ENCODE data around the gene CCSER1. TPM values are rescaled to one million over a fixed set of nuclear protein-coding genes. Genes with fewer than 3 reads are reported as not detected.
"Not testable (repeated sequence)": the region's sequence is repeated elsewhere in the genome, so short reads cannot be mapped to it uniquely, and the experiment has no call there.

Gene CCSER1
- total RNA-seq, 8 experiments from 2014 or later = 6.9 to 59.5 (median 25.8) TPM

GRCh38 chr4:90641861-90642599, 514.8 kb downstream of the CCSER1 start:
- no peaks in the 10 kb centered on the region for H3K4me1 ChIP-seq (replicated peaks in 1 of 2)
- in situ Hi-C loops (cut with MboI; ENCODE audit: low pct_unique_long_range_greater_than_20kb in 2 of 9, low sequenced_read_pairs in 9 of 9, unreplicated experiment in 9 of 9) = no loop called here
- no peak for ATAC-seq (replicated peaks in 6 of 8)
- H3K4me3 ChIP-seq = no peak overlapping the region
- H3K27ac ChIP-seq = no peak overlapping the region
- 7 to 91% (median 75%) methylated on average over 1 to 7 of the region's 7 CpGs for WGBS, 10 experiments

GRCh38 chr4:90643156-90643555, 516.0 kb downstream of the CCSER1 start:
- no peak for ATAC-seq (replicated peaks in 6 of 8)
- Histone ChIP-seq H3K4me3 (no peak overlapping the region), H3K27ac (no peak overlapping the region), H3K4me1 (replicated peaks in 1 of 2) (no peaks in the 10 kb centered on the region)
- WGBS, 10 experiments = 11 to 100% (median 100%) methylated on average over 1 of the region's 1 CpG; no CpG with 5 or more reads in 3 of the 10 experiments
- in situ Hi-C loops (cut with MboI; ENCODE audit: low pct_unique_long_range_greater_than_20kb in 2 of 9, low sequenced_read_pairs in 9 of 9, unreplicated experiment in 9 of 9) = no loop called here

- peaks cover 0 to 5% of the 10 kb centered on the region in 2 donors for H3K4me1 ChIP-seq (replicated peaks in 1 of 2)
- H3K27ac ChIP-seq = no peak overlapping the region
- no peak overlapping the region for H3K4me3 ChIP-seq
- in situ Hi-C loops (cut with MboI; ENCODE audit: low pct_unique_long_range_greater_than_20kb in 2 of 9, low sequenced_read_pairs in 9 of 9, unreplicated experiment in 9 of 9) = no loop called here
- no peak for ATAC-seq (replicated peaks in 6 of 8)
Measured at GRCh38 chr4:90648311-90648710, 521.1 kb downstream of the CCSER1 start.

GRCh38 chr4:90648791-90649190, 521.6 kb downstream of the CCSER1 start:
- WGBS, 10 experiments = 0 to 100% (median 92%) methylated on average over 1 to 2 of the region's 2 CpGs; no CpG with 5 or more reads in 1 of the 10 experiments
- Histone ChIP-seq H3K4me1 (replicated peaks in 1 of 2) (peaks cover 0 to 5% of the 10 kb centered on the region in 2 donors), H3K27ac (no peak overlapping the region), H3K4me3 (no peak overlapping the region)
- in situ Hi-C loops (cut with MboI; ENCODE audit: low pct_unique_long_range_greater_than_20kb in 2 of 9, low sequenced_read_pairs in 9 of 9, unreplicated experiment in 9 of 9) = no loop called here
- ATAC-seq (replicated peaks in 6 of 8) = no peak

- Histone ChIP-seq H3K4me3 (no peak overlapping the region), H3K27ac (no peak overlapping the region), H3K4me1 (replicated peaks in 1 of 2) (no peaks in the 10 kb centered on the region)
- in situ Hi-C loops (cut with MboI; ENCODE audit: low pct_unique_long_range_greater_than_20kb in 2 of 9, low sequenced_read_pairs in 9 of 9, unreplicated experiment in 9 of 9) = no loop called here
- ATAC-seq (replicated peaks in 6 of 8) = no peak
- 18 to 100% (median 67%) methylated on average over 1 to 3 of the region's 3 CpGs; no CpG with 5 or more reads in 1 of the 10 experiments for WGBS, 10 experiments
Measured at GRCh38 chr4:90660672-90661071, 533.5 kb downstream of the CCSER1 start.

- Histone ChIP-seq H3K4me1 (replicated peaks in 1 of 2) (no peaks in the 10 kb centered on the region), H3K4me3 (no peak overlapping the region), H3K27ac (no peak overlapping the region)
- no peak for ATAC-seq (replicated peaks in 6 of 8)
- in situ Hi-C loops (cut with MboI; ENCODE audit: low pct_unique_long_range_greater_than_20kb in 2 of 9, low sequenced_read_pairs in 9 of 9, unreplicated experiment in 9 of 9) = no loop called here
- WGBS, 10 experiments = 6 to 100% (median 64%) methylated on average over 1 to 4 of the region's 4 CpGs
Measured at GRCh38 chr4:90670183-90670582, 543.0 kb downstream of the CCSER1 start.

- ATAC-seq (replicated peaks in 6 of 8) = no peak
- in situ Hi-C loops (cut with MboI; ENCODE audit: low pct_unique_long_range_greater_than_20kb in 2 of 9, low sequenced_read_pairs in 9 of 9, unreplicated experiment in 9 of 9) = no loop called here
- Histone ChIP-seq H3K27ac (no peak overlapping the region), H3K4me1 (replicated peaks in 1 of 2) (no peaks in the 10 kb centered on the region), H3K4me3 (no peak overlapping the region)
- 0 to 83% (median 69%) methylated on average over 1 of the region's 1 CpG; no CpG with 5 or more reads in 6 of the 10 experiments for WGBS, 10 experiments
Measured at GRCh38 chr4:90689739-90690138, 562.5 kb downstream of the CCSER1 start.

- Histone ChIP-seq H3K4me1 (replicated peaks in 1 of 2) (no peaks in the 10 kb centered on the region), H3K27ac (no peak overlapping the region), H3K4me3 (no peak overlapping the region)
- no peak for ATAC-seq (replicated peaks in 6 of 8)
- in situ Hi-C loops (cut with MboI; ENCODE audit: low pct_unique_long_range_greater_than_20kb in 2 of 9, low sequenced_read_pairs in 9 of 9, unreplicated experiment in 9 of 9) = no loop called here
Measured at GRCh38 chr4:90695411-90695810, 568.2 kb downstream of the CCSER1 start.

- in situ Hi-C loops (cut with MboI; ENCODE audit: low pct_unique_long_range_greater_than_20kb in 2 of 9, low sequenced_read_pairs in 9 of 9, unreplicated experiment in 9 of 9); ATAC-seq (replicated peaks in 6 of 8); H3K27ac ChIP-seq; H3K4me1 ChIP-seq (replicated peaks in 1 of 2); H3K4me3 ChIP-seq: not testable (repeated sequence)
- 0 to 100% (median 71%) methylated on average over 1 to 5 of the region's 6 CpGs; no CpG with 5 or more reads in 2 of the 10 experiments for WGBS, 10 experiments
Measured at GRCh38 chr4:90705501-90705900, 578.3 kb downstream of the CCSER1 start.

- ATAC-seq (replicated peaks in 6 of 8) = peak in 1 of 8 experiments; percentile 24
- Histone ChIP-seq H3K4me3 (no peak overlapping the region), H3K4me1 (replicated peaks in 1 of 2) (no peaks in the 10 kb centered on the region), H3K27ac (no peak overlapping the region)
- WGBS, 10 experiments = 0 to 89% (median 52%) methylated on average over 1 of the region's 1 CpG; no CpG with 5 or more reads in 4 of the 10 experiments
- in situ Hi-C loops (cut with MboI; ENCODE audit: low pct_unique_long_range_greater_than_20kb in 2 of 9, low sequenced_read_pairs in 9 of 9, unreplicated experiment in 9 of 9) = no loop called here
Measured at GRCh38 chr4:90715242-90715641, 588.0 kb downstream of the CCSER1 start.

GRCh38 chr4:90718931-90719330, 591.7 kb downstream of the CCSER1 start:
- no peak for ATAC-seq (replicated peaks in 6 of 8)
- Histone ChIP-seq H3K4me3 (no peak overlapping the region), H3K4me1 (replicated peaks in 1 of 2) (no peaks in the 10 kb centered on the region), H3K27ac (no peak overlapping the region)
- WGBS, 10 experiments = 0 to 100% (median 89%) methylated on average over 1 to 10 of the region's 10 CpGs; no CpG with 5 or more reads in 2 of the 10 experiments
- in situ Hi-C loops (cut with MboI; ENCODE audit: low pct_unique_long_range_greater_than_20kb in 2 of 9, low sequenced_read_pairs in 9 of 9, unreplicated experiment in 9 of 9) = no loop called here

- ATAC-seq (replicated peaks in 6 of 8) = no peak
- in situ Hi-C loops (cut with MboI; ENCODE audit: low pct_unique_long_range_greater_than_20kb in 2 of 9, low sequenced_read_pairs in 9 of 9, unreplicated experiment in 9 of 9) = no loop called here
- no peak overlapping the region for H3K27ac ChIP-seq
- H3K4me3 ChIP-seq = no peak overlapping the region
- no peaks in the 10 kb centered on the region for H3K4me1 ChIP-seq (replicated peaks in 1 of 2)
Measured at GRCh38 chr4:90727938-90728337, 600.7 kb downstream of the CCSER1 start.

GRCh38 chr4:90730752-90731151, 603.6 kb downstream of the CCSER1 start:
- ATAC-seq (replicated peaks in 6 of 8) = no peak
- 0 to 100% (median 83%) methylated on average over 1 of the region's 1 CpG; no CpG with 5 or more reads in 2 of the 10 experiments for WGBS, 10 experiments
- Histone ChIP-seq H3K4me3 (no peak overlapping the region), H3K27ac (no peak overlapping the region), H3K4me1 (replicated peaks in 1 of 2) (no peaks in the 10 kb centered on the region)
- in situ Hi-C loops (cut with MboI; ENCODE audit: low pct_unique_long_range_greater_than_20kb in 2 of 9, low sequenced_read_pairs in 9 of 9, unreplicated experiment in 9 of 9) = no loop called here

- no peak for ATAC-seq (replicated peaks in 6 of 8)
- Histone ChIP-seq H3K4me1 (replicated peaks in 1 of 2) (no peaks in the 10 kb centered on the region), H3K4me3 (no peak overlapping the region), H3K27ac (no peak overlapping the region)
- in situ Hi-C loops (cut with MboI; ENCODE audit: low pct_unique_long_range_greater_than_20kb in 2 of 9, low sequenced_read_pairs in 9 of 9, unreplicated experiment in 9 of 9) = no loop called here
- WGBS, 10 experiments = 0 to 50% (median 13%) methylated on average over 1 of the region's 1 CpG
Measured at GRCh38 chr4:90733211-90733610, 606.0 kb downstream of the CCSER1 start.
